PFSK-1 (cell line): ENCODE results near the gene SLC25A24.
A peak's percentile ranks its signal among the peaks of the same experiment; 100 is the strongest.

ENCODE experiments used
- FOXP2 ChIP-seq: optimal IDR thresholded peaks from 2 replicates; pipeline ENCODE3; 2011; ENCODE audit warnings: borderline replicate concordance, control low read depth, inconsistent platforms; ENCODE audit not compliant: insufficient read depth; ENCODE audit errors: extremely low read length, extremely low read depth
- POLR2AphosphoS5 ChIP-seq: IDR thresholded peaks from 2 replicates; pipeline ENCODE4 v1.6.1; 2012; ENCODE audit warnings: low read depth, mild to moderate bottlenecking, control low read depth, low read length, moderate library complexity
- SIN3A ChIP-seq: IDR thresholded peaks from 2 replicates; pipeline ENCODE4 v1.6.1; 2012; ENCODE audit warnings: mild to moderate bottlenecking, low read length, moderate library complexity, borderline replicate concordance; ENCODE audit not compliant: insufficient read depth
- TAF1 ChIP-seq: IDR thresholded peaks from 2 replicates; pipeline ENCODE4 v1.6.1; 2012; ENCODE audit warnings: low read length, control low read depth, borderline replicate concordance; ENCODE audit not compliant: insufficient read depth
- TF ChIP-seq, protein P1 (sequence below), 2 experiments: IDR thresholded peaks; 2 replicates each; pipeline versions ENCODE4 v1.6.1 to v1.8.0; 2011 to 2012; ENCODE audit warnings: low read depth in 2 of 2, low read length in 2 of 2, control low read depth in 1 of 2, inconsistent platforms in 1 of 2, mild to moderate bottlenecking in 1 of 2, moderate library complexity in 1 of 2; ENCODE audit not compliant: insufficient read depth in 1 of 2

The SLC25A24 gene

DNA sequence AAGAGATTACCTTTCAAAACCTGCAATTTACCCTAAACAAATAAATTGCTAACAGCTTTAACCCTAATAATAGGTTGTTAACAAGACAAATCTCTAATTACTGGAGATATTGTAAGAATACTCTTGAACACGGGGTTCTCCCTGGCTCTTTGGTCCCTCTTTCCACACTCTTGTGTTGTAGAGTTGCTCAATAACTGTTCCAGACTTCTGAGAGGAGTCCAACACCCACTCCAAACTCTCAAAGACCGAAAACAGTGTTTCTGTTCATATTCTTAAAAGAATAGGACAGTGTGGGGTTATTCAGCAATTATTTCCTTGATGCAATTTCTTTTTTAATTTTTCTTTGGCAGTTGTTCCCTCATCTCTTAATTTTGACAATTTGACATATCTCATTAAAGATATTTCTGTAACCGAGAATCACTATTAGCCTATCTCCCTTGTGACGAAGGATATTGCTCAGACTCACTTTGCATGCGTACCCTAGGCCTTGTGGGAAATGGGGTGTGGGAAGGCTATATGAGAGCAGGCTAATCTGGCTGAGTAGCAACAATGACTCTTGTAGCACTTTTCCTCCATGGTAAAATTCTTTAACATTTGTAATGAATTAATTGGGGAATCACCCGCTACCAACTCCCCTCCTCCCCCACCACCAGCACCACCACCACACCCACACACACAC, 90.7 kb downstream of the SLC25A24 start:
- TF ChIP-seq SIN3A (no peak), FOXP2 (no peak), TAF1 (no peak), POLR2AphosphoS5 (no peak)

DNA sequence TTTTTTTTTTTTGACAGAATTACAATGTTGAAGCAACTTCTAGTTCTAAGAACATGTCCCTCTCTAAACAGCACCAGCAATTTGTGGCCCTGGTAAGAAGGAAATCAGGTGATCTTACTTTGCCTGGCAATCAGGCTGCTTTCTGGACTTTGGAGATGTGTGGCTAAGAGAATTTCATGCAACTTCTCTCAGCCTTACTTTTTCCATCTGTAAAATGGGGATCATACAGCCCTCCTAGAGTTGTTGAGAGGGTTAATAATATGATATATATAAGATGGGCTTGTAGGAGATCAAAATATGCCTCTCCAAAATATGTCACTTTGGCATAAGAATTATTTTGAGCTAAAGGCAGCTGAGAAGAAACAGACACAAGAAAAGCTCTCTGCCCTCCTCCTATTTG, 92.0 kb downstream of the SLC25A24 start:
- no peak for TF ChIP-seq FOXP2
- TF ChIP-seq, protein P1, sequence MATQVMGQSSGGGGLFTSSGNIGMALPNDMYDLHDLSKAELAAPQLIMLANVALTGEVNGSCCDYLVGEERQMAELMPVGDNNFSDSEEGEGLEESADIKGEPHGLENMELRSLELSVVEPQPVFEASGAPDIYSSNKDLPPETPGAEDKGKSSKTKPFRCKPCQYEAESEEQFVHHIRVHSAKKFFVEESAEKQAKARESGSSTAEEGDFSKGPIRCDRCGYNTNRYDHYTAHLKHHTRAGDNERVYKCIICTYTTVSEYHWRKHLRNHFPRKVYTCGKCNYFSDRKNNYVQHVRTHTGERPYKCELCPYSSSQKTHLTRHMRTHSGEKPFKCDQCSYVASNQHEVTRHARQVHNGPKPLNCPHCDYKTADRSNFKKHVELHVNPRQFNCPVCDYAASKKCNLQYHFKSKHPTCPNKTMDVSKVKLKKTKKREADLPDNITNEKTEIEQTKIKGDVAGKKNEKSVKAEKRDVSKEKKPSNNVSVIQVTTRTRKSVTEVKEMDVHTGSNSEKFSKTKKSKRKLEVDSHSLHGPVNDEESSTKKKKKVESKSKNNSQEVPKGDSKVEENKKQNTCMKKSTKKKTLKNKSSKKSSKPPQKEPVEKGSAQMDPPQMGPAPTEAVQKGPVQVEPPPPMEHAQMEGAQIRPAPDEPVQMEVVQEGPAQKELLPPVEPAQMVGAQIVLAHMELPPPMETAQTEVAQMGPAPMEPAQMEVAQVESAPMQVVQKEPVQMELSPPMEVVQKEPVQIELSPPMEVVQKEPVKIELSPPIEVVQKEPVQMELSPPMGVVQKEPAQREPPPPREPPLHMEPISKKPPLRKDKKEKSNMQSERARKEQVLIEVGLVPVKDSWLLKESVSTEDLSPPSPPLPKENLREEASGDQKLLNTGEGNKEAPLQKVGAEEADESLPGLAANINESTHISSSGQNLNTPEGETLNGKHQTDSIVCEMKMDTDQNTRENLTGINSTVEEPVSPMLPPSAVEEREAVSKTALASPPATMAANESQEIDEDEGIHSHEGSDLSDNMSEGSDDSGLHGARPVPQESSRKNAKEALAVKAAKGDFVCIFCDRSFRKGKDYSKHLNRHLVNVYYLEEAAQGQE (IDR thresholded peaks at IDR 0.05; ENCODE audit: insufficient read depth in 1 of 2, low read depth in 2 of 2, low read length in 2 of 2): no peak
- TF ChIP-seq TAF1: no peak

DNA sequence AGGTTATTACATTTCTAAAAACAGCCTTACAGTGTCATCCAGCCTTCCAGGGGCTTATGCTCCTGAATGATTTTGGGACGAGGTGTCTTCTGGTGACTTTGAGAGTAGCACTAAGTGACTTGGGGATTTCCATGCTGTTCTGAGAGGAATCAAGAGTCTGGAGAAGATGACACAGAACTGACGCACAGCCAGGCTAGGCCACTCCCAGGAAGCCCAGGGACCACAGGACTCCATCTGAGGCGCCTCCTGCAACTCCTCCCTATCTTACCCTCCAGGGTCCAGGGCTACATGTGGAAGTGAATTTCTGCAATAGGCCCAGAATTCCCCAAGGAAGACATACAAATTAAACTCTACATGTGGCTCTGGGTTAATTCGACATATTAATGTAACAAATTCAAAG, 92.5 kb downstream of the SLC25A24 start:
- TF ChIP-seq, protein P1 (IDR thresholded peaks at IDR 0.05; ENCODE audit: insufficient read depth in 1 of 2, low read depth in 2 of 2, low read length in 2 of 2): no peak
- TF ChIP-seq FOXP2: no peak
- TF ChIP-seq POLR2AphosphoS5: no peak
- no peak; the same call in 1 of the 2 replicates for TF ChIP-seq SIN3A
- peak; percentile 19; the same call in 1 of the 2 replicates for TF ChIP-seq TAF1

DNA sequence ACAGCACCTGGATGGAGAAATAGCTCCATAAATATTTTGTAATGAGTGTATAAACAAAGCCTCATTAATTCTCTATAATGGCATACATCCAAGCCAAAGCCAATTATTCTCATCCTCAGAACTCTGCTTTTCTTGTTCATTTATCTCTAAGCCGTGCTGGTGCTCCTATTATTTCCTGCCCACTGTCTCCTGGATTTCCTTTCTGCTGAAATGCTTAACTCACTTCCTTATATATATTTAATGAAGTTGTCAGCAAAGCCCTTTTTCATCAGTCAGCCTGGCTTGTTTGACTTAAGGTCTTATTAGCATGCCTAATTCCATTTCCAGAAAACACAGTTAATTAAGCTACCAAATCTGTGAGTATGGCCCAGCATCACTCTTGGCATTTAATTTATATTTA, 93.4 kb downstream of the SLC25A24 start:
- TF ChIP-seq FOXP2 (no peak), POLR2AphosphoS5 (no peak; the same call in 1 of the 2 replicates), SIN3A (no peak), TAF1 (no peak)
- TF ChIP-seq, protein P1 (IDR thresholded peaks at IDR 0.05; ENCODE audit: insufficient read depth in 1 of 2, low read depth in 2 of 2, low read length in 2 of 2): peak in 1 of 2 experiments; percentile 53; a peak in 1 of 4 replicates

DNA sequence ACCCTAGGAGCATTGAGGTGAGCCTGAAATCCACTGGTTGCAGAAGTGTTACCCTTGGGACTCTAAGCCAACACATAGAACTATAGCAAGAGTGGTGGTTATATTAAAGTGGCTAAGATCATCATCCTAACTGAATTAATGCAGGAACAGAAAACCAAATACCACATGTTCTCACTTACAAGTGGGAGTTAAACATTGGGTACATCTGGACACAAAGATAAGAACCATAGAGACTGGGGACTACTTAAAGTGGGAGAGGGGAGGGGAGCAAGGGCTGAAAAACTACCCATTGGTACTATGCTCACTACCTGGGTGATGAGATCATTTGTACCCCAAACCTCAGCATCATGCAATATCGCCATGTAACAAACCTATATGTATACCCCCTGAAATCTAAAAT, 100.0 kb downstream of the SLC25A24 start:
- no peak for TF ChIP-seq POLR2AphosphoS5
- TF ChIP-seq FOXP2: no peak
- TF ChIP-seq SIN3A: no peak

DNA sequence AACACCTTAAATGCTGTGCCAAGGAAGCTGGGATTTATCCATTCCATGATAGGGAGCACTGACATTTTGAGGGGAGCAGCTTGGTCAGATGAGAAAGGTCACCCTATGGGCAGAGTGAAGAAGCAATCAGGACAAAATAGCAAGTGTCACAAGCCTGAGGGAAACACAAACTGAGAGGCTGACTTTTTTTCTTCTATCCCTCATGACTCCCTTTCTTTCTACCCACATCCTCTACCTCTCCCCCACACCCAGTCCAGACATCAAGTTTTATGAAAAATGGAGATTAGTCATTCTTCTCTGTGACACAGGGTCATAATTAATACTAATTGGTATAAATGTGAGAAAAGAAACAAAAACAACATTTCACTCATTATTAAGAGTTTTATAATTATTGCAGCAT, 103.1 kb downstream of the SLC25A24 start:
- TF ChIP-seq POLR2AphosphoS5 (no peak), SIN3A (no peak), TAF1 (no peak), FOXP2 (no peak)
- TF ChIP-seq, protein P1 (IDR thresholded peaks at IDR 0.05; ENCODE audit: insufficient read depth in 1 of 2, low read depth in 2 of 2, low read length in 2 of 2): no peak
